Right ventricle myocardium inferior (tissue), 1 donor: Measurements from ENCODE around the gene LTBP3. TPM values are rescaled to one million over a fixed set of nuclear protein-coding genes. Genes with fewer than 3 reads are reported as not detected.

ENCODE experiments used
- ATAC-seq: fragments of 200-7000 bp; cut with Tn5 transposase; one replicate; pipeline ENCODE4 v1.9.1; 2020; ENCODE audit warnings: mild to moderate bottlenecking, moderate library complexity
- DNase-seq: peaks from one replicate; pipeline ENCODE4 v3.0.0; 2021; ENCODE audit errors: missing footprints
- intact Hi-C: fragments of 100-400 bp; cut with DNase I; formaldehyde crosslinking; loops from one replicate; pipeline ENCODE4 v1.11.0; 2022
- total RNA-seq: library from RNA; stranded (reverse); fragmentation: NEBNext Ultra II Directional; extraction: Animal tissue kit (Norgen Biotek cat#: 25700); gene quantifications from one replicate; pipeline ENCODE4 v1.2.1, GENCODE V29; 2021
- donor health status: DM: no; HTN: yes; CAD: no; lungs with severe emphysema.

Gene LTBP3
- total RNA-seq, 1 donor from 2014 or later: 72.3 TPM

DNA sequence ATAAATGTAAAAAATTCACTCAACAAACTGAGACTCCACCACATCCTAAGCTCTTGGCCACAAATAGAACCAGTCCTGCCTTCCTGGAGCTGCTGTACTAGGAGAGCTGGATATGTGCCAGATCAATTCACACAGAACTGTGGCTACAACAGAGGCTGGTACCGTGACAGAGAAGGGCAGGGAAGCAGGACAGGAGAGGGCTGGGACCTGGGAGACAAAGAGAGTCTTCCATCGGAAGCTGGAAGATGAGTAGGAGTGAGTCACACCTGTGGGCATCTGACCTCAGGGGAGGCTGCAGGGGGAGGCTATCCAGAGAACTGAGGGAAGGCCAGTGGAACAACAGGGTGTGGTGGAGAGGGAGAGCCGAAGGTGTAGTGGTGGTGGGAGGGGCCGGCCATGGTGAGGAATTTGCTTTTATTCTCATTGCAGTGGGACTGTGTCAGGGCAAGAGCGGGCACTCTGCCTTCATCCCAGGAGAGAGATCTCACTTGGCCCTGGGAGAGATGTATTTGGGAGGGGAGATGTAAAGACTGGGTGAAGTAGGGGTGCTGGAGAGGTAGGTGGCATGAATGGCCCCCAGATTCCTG is 1.9 kb upstream of the LTBP3 start:
- ATAC-seq: peak; percentile 17
- DNase-seq: no peak
- intact Hi-C loops: no loop called here

DNA sequence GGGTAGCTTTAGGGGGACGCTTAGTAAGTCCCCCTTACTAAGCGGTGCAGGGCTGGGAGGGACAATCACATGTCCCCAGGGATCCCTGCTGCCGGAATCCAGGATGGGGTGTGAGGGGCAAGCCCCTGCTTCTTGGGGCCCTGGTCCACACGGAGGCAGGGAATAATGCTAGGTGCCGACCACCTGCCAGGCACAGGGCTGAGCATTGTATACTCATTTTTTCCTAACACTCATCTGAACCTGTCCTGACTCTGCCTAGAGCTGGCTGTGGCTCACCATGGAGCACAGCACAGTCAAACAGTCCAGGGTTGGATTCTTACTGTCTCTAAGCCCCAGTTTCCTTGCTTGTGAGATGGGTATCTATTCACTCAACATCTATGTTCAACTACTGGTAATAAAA is 1.4 kb upstream of the LTBP3 start:
- no peak for ATAC-seq
- peak; percentile 35 for DNase-seq
- intact Hi-C loops: no loop called here

DNA sequence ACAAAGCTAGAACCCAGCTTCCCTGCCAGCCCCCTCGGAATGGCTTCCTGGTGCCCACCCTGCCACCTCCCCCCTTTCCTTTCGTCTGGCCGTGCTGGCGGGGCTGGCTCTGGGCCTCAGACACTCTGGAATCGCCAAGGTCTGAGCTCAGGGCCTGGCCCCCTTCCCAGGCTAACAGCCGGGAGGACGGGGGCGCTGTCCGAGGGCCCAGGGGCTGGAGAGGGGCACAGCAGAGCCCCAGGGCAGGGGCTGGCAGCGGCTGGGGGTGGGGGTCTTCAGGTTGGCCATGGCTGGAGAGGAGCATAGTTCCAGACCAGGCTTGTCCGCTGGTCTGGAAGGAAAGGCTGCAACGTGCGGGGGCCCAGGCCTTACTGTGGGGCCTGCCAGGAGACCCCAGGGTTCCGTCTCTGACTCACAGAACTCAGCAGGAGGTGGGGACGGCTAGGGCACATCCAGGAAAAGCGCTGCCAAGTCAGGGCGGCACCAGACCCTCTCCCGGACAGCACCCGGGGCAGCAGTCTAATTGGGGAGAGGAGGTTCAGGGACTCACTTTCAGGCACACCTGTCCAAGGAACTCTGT is 861 bp upstream of the LTBP3 start:
- intact Hi-C loops: loop anchor here (1.0 kb wide), 1 partner anchor 142 kb away; no protein-coding TSS in a partner anchor
- DNase-seq (peak; percentile 81), ATAC-seq (peak; percentile 70)

DNA sequence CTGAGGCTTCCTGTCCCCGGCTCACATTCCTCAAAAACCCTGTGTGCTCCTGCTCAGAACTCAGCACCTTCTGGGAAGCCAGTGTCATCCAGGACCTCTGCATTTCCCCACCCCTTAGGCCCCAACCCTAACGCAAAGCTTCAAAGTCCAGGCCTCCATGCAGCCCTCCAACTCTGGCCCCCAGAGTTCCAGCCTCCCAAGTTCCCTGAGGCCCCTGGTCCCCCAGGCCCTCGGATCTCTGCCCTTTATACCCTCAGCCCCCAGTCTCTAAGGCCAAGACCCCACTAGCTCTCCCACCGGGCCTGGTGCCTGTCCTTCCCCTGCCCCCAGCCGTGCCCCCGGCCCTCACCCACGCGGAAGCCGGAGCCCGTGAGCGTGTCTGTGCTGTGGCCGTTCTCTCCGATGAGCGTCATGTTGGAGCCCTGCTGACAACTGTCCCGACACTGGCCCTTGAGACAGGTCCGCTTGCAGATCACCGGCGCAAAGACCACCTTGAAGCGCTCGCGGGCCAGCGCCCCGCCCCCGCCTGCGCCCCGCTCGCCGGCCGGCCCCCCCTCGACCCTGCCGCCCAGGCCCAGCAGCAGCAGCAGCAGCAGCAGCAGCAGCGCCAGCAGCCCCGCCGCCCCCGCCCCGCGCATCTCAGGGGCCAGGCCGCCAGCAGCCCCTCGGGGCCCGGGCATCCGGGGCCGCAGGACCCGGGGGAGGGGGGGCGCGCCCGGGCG is 718 bp downstream of the LTBP3 start:
- no peak for ATAC-seq

DNA sequence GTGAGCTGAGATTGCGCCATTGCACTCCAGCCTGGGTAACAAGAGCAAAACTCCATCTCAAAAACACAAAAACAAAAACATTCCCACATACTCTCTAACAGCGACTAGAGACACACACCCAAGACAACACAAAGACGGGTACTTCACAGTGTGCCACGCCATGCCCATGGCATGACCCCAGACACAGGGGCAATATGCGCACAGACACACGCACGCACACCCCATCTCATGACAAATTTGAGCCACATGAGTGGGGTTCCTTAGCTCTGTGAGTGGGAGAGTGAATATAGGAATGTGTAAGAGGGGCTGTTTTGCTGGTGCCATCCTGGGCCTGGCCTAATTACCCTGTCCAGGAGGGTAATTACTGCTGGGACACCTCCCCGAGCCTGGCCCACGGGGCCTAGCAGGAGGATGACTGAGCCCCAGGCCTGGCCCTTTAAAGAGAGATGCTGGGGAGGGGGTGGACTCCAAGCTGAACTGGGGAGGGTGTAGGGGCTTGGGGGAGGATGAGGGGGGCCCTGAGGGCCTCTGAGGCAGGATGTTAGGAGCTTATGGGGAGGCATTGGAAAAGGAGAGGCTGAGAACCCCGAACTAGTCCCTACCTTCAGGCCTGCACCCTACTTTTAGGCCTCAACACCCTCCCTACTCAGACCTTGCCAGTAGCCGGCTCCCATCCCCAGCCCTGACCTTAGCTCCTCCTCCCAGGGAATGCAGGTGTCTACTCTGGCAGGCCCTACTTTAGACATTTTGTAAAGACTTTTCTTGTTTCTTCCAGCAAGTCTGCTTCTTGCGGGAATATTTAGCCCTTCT is 1.5 kb downstream of the LTBP3 start:
- DNase-seq (no peak), ATAC-seq (no peak)
- intact Hi-C loops: loop anchor here (1.0 kb wide), 1 partner anchor 16 kb away; no protein-coding TSS in a partner anchor

More for the DNA sequence above, 718 bp downstream of the LTBP3 start:
- intact Hi-C loops: loop anchor here (1.0 kb wide), 2 partner anchors 17 to 140 kb away; no protein-coding TSS in a partner anchor
- DNase-seq: peak; percentile 52

DNA sequence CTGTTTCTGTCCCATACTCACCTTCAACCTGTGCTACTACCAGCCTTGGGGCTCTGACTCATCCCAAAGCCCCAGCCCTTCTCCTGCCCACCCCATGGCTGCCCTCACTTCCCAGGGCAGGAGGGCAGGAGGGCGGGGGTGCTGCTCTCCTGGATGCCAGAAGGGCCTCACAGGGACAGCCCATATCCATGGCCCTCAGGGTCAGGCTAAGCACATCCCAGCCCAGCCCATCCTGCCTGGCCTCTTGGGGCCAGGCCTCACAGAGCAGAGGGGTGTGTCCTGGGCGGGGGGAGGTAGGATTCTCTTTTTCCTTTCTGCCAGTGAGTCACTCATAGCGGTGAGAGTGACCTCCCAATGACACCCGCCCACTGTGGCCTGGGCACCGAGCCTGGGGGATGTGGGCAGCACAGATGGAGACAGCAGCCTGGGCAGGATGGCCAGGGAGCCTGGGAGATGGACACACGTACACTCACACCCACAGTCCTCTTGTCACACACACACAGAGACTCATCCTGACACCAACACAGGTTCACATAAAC is 2.4 kb downstream of the LTBP3 start:
- intact Hi-C loops: no loop called here
- DNase-seq (peak; percentile 79), ATAC-seq (no peak)

DNA sequence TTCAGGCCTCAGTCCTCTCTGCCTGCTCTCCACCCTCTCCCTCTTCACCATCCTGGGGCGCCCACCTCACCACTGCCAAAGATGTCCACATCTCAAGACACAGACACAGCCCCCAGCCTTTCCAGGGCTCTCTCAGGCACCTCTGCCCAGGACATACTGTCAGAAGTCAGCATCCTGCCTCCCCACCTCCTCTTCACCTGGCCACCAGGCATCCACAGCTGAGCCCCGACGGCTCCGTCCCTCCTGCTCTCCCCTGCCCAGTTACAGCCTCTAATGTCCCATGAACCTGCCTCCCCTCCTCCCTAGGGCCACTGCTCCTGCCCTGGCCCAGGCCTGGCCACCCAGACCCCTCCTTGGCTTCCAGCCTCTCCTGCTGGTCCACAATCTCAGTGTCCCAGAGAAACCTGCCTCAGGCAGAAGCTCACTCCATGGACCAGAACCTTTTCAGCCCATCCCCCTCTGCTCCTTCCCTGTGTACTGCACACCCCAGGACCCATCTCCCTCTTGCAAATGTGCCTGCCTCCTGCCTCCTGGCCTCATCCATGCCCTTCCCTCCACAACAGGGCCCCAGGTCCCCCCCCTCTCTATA is 3.2 kb downstream of the LTBP3 start:
- ATAC-seq (no peak), DNase-seq (peak; percentile 23)
- intact Hi-C loops: no loop called here

DNA sequence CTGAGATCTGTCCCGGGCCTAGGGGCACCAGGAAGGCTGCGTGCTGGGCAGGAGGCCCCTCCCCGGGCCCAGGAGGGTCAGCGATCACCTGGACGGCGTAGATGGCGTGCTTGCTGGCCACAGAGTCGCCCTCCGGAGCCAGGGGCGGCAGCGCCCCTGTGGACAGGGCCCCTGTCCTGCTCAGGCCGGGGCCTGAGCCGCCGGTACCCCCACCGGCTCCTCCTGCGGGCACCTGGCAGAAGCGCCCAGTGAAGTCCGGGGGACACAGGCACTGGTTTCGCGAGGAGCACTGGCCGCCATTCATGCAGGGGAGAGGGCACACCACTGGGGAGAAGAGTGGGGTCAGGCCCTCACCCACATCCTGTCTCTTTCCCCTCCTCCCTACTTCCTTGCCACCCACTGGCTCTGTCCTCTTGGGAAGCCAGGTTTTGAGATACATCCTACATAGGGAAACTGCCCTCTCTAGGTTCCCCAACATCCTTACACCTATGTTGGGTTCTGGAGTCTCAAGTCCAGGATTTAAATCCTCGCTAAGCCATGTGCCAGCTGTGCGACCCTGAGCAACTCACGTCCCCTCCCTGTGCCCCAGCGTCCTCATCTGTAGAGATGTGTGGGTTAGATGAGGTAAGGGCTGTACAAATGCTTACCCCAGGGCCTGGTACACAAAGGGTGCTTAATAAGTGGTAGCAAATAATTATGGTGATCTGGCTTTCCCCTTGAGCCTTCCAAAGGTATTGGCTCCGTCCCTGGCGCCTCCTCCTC is 3.9 kb downstream of the LTBP3 start:
- ATAC-seq: no peak
- intact Hi-C loops: no loop called here
- peak; percentile 26 for DNase-seq

DNA sequence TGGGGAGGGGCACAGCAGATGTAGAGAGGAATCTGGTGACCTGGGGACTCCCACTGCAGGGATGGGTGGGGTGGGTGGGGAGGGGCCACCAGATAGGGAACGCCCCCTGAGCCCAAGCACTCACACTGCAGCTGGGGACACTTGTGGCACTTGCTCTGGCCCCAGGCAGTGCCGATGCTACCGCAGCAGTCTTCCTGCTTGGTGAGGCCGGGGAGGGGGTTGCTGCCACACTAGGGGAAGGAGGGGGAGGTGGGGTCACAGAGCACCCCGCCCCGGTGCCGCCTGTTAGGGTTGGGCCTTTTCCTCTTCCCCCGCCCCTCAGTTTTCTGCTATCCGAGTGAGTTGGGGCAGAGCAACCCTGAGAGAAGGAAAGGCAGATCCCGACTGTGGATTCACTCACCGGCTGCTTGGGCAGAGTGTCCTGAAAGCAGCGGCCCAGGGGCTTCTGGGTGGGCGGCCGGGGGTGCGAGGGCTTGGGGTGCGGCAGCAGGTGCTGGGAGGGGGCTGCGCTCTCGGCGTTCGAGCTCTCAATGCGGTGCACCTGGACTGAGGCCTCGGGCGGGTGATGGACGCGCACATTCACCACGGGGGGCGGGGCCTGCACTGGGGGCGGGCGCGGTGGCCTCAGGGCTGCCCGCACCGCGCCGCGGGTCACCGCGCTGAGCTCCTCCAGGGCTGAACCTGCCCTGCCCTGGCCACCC is 4.7 kb downstream of the LTBP3 start:
- intact Hi-C loops: no loop called here
- no peak for ATAC-seq

DNA sequence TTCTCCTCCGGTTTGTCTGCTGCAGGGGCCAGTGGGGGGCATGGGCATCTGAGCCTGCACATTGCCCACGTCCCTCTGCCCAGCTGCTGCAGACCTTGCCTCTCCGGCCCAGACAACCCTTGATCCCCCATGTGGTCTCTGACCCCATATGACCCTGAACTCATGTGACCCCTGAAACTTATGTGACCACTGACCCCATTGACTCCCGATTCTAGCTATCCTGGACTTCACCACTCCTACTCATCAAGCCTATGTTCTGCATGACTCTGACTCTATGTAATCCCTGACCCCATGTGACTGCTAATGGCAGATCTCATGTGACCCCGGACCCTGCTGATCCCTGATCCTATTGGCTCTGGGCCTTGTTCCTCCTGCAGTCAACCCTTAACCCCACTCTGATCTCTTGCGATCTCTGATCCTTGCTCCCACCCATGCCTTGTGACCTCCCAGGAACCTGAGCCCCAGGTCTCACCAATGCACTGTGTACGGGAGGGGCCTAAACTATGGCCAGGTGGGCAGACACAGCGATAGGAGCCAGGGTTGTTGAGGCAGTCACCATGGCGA is 5.7 kb downstream of the LTBP3 start:
- ATAC-seq (no peak), DNase-seq (no peak)
- intact Hi-C loops: no loop called here

More for the DNA sequence above, 4.7 kb downstream of the LTBP3 start:
- DNase-seq: peak; percentile 64

DNA sequence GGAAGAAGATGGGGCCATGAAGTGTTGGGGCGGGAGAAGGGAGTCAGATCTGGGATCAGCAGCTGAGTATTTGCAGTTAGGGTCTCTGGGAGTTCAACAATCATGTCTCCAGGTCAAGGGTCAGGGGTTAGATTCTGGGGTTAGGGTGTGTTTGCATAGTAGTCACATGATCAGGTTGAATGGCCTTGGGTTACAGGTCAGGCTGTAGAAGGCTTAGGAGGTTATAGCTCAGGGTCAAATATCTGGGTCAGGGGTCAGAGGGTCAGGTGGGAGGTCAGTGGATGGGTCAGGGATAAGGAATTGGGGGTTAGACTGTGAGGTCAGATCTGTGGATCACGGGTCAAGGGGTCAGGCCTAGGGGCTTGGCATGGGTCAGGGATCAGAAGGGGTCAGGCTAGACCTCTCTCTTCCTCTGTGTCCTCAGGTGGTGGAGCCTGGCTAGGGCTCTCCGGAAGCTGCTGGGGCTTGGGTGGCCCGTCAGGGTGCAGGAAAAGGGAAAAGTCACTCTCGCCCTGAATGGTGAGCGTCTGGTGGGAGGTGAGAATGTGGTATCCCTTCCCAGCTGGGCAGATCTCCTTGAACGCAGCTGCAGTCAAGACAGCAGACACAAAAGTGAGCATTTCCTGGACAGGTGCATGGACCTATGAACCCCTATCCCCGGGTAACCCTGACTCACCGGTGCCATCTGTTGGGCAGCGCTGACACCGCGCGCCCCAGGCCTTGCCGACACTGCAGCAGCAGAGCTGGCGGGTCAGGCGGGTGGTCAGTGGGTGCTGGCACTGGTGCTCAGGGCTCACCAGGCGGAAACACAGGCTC is 6.4 kb downstream of the LTBP3 start:
- ATAC-seq (peak; percentile 32), DNase-seq (no peak)
- intact Hi-C loops: no loop called here

DNA sequence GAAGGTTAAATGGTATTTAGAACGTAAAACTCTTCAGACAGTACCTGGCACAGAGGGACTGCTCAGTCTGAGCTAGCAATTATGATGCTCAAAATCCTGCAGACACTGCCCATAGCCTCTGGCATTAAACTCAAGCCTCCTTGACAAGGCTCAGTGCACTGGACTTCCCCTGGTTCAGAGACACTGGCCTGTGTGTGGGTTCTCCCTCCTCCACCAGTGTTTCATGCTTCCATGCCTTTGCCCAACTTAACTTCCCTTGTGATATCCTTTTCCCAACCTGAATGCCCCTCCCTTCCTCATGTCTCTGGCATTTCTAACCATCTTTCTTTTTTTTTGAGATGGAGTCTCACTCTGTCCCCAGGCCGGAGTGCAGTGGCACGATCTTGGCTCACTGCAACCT is 9.1 kb downstream of the LTBP3 start:
- intact Hi-C loops: no loop called here
- DNase-seq: no peak
- ATAC-seq: no peak

DNA sequence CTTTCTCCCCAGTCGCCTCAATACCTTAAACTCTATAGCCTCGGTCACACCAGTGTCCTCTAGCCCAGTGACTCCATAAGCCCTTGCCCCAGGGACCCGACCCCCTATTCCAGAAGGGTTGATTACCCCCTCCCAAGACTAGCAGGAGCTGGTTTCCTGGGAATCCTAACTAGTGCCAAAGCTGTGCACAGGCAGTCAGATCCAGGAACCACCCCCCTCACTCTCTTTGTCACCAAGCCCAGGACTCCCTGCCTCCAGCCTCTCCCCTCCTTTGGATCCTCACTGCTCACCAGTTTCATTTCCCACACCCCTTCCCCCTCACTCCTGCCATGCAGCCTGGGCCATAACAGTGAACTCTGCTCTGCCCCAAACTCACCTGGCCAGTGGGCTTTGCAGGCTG is 9.8 kb downstream of the LTBP3 start:
- intact Hi-C loops: no loop called here
- ATAC-seq (no peak), DNase-seq (no peak)

DNA sequence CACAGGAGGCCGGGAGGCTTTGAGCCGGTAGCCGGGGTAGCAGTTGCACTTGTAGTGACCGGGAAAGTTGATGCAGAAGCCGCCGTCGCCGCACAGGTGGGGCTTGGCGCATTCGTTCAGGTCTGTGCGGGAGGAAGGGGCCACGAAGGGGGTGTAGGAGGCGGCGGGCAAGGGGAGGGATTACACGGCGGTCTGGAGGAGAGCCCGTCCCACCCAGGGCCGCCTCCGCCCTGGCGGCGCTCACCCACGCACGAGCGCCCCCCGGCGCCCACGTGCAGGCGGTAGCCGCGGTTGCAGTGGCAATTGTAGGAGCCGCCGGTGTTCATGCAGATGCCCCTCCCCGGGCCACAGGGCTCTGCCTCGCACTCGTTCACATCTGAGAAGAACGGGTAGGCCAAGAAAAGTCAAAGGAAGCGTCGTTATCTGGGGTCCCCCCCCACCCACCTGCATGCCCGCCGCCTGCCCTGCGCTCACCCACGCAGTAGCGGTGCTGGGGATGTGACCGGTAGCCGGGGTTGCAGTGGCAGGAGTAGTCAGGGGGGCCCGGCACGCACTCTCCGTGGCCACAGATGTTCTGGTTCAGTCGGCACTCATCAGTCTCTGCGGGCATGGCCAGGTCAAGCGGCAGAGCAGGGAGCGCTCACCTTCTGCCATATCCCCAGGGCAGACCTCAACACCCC is 10.6 kb downstream of the LTBP3 start:
- intact Hi-C loops: no loop called here

DNA sequence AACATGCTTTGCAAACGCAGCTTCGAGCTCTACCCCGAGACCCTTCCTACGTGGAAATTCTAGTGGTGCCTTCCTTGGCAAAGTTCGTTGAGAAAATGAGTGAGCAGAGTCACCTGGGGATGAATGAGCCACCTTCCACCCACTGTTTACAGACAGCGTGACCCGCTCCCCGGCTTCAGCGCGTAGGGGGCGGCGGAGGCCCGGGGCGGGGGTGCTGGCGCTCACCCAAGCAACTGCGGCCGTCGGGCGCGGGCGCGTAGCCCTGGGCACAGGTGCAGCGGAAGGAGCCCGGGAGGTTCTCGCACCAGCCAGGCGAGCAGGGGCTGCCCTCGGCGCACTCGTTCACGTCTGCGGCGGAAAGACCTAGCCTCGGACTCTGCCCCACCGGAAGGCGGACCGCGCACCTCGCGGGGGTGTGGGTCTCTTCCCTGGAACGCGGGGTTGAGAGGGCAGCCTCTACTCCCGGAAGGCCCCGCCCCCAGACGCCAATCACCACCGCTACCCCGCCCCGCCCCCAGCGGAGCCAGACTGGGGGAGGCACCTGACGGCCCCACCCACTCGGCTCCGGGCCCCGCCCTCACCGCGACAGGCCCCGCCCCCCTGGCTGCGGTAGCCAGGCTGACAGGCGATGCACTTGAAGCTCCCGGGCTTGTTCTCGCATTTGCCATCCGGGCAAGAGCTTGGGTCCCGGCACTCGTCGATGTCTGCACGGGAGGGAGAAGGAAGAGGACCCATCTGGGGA is 11.8 kb downstream of the LTBP3 start:
- DNase-seq (peak; percentile 95), ATAC-seq (peak; percentile 68)
- intact Hi-C loops: no loop called here

More for the DNA sequence above, 10.6 kb downstream of the LTBP3 start:
- ATAC-seq (no peak), DNase-seq (peak; percentile 40)
